Stomach (tissue), 4 donors: ENCODE measurements around the gene TTC33.

Source experiments
- CTCF ChIP-seq, 7 experiments: fragments of 450-650 bp in 4 of 7; fragments of 200-600 bp in 3 of 7; sonication (generic) in 3 of 7; IDR thresholded peaks; one replicate each; pipeline ENCODE4 v1.5.1; 2016 to 2019; ENCODE audit warnings: antibody characterized with exemption in 7 of 7, control low read depth in 2 of 7, mild to moderate bottlenecking in 1 of 7
- POLR2A ChIP-seq, 4 donors: fragments of 450-650 bp; IDR thresholded peaks; one replicate each; pipeline ENCODE4 v1.6.1; 2016; ENCODE audit warnings: antibody characterized with exemption in 4 of 4, control low read depth in 2 of 4, mild to moderate bottlenecking in 1 of 4, moderate library complexity in 1 of 4
- POLR2AphosphoS5 ChIP-seq, 3 donors: sonication (generic); formaldehyde crosslinking; IDR thresholded peaks; one replicate each; pipeline ENCODE4 v1.6.1; 2016; ENCODE audit warnings: antibody characterized with exemption in 3 of 3

DNA sequence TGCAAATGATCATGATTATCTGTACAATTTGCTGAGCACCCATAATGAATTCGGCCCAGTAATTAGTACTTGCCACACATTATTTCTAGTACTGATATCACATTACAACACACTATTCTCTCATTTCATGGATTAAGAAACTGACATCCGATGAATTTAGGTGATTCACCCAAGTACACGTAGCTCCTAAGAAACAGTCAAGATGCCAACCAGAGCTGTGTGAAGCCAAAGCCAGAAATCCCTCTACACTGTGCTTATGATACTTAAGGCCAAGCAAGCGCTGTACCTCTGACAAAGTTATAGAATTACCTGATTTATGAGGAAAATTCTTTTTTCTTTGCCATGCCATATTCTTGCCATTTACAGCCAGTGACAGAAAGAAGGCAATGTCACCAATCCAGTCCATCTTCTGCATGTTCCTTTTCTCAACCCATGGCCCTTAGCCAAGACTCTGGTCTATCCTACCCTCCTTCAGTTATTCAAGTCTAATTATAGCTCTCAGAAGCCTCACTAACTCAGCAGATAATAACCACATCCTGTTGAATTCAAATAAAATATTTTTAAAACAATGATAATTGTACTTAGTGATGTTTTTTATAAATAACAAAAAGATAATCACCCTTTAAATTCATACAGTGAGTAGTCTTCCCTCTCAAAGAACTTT lies 150.3 kb downstream of the TTC33 start:
- no peak for TF ChIP-seq CTCF (IDR thresholded peaks at IDR 0.05)
- TF ChIP-seq POLR2A (IDR thresholded peaks at IDR 0.05): no peak
- no peak for TF ChIP-seq POLR2AphosphoS5 (IDR thresholded peaks at IDR 0.05)
